Measurements from ENCODE around the gene MED16.
"Not testable (repeated sequence)": the region's sequence is repeated elsewhere in the genome, so short reads cannot be mapped to it uniquely, and the experiment has no call there.

Gene MED16

DNA sequence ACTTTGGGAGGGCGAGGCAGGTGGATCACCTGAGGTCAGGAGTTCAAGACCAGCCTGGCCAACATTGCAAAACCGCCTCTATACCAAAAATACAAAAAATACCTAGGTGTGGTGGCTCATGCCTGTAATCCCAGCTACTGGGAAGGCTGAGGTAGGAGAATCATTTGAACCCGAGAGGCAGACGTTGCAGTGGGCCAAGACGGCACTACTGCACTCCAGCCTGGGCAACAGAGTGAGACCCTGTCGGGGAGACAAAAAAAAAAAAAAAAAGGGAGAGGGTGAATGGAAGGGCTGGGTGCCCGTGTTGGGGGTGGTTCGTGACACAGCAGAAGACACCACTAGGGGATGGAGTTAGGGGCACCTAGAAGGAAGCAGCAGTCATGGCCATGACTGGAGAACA lies 22.7 kb downstream of the MED16 start:
- no peak for DNase-seq

DNA sequence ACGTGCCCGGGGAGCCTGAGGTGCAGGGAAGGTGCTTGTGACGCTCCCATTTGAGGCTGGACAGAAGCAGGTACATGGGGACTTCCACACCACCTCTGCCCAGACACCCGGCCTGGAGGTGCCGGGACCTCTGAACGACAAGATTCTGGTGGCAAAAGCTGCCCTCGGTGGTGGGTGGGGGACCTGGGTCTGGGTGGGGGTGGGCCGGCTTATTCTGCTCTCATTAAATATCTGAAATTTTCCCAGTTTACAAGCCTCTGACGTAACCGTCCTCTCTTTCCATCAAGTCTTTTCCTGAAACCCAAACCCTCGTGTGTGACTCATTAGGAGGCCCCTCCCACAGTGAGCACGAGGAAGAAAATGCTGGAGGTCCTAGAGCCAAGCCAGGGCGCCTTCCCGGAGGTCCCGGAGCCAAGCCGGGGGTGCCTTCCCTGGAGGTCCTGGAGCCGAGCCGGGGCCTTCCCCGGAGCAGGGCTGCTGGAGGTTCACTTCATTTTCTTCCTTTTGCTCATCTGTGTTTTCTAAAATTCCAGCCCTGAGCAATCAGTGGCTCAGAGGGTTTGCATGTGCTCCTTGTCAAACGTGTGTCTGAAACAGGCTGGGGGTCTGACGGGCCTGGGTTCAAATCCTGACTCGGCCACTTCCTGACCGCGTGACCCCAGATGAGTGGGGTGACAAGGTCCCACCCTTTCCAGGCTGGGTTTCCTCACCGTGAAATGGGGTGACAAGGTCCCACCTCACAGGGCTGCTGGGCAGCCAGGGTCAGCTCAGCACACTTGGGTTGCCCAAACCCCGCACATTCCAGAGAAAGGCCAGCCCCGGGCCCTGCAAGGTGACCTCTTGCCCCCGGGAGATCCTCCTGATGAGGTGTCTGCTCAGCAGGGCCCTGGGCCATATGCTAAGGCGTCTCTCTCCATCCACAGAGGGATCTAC lies 23.5 kb downstream of the MED16 start:
- DNase-seq = no peak

DNA sequence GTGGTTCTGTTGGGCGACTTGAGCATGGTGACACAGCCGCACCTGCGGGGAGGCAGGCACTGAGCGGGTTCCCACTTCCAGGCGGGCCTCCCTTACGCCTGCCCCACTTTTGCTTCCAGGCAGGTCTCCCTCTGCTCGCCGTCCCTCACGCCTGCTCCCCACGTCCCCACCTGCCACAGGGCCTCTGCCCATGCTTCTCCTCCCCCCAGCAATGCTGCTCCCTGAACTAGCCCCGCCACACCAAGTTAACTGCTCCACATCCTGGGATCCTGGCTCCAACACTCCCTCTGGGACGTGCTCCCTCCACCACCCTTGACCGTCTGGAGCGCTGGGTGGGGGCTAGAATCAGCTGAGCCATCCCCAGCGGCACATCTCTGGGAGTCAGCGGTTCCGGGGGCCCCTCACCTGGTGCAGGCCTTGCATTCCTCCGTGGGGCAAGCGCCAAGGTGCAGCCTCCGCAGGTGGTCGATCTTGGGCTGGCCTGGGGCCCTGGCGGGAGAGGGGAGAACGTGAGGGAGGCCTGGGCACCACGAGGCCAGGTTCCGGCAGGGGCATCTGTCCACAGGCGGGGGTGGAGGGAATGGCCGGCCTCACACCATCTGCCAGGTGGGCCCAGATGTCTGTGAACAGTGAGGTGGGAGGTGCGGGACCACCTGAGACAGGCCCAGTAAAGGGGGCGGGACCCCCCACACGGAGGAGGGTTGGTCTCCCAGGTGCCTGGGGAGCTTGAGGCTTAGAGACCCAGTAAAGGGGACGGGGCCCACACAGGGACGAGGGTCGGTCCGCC lies 24.3 kb downstream of the MED16 start:
- no peak for DNase-seq

DNA sequence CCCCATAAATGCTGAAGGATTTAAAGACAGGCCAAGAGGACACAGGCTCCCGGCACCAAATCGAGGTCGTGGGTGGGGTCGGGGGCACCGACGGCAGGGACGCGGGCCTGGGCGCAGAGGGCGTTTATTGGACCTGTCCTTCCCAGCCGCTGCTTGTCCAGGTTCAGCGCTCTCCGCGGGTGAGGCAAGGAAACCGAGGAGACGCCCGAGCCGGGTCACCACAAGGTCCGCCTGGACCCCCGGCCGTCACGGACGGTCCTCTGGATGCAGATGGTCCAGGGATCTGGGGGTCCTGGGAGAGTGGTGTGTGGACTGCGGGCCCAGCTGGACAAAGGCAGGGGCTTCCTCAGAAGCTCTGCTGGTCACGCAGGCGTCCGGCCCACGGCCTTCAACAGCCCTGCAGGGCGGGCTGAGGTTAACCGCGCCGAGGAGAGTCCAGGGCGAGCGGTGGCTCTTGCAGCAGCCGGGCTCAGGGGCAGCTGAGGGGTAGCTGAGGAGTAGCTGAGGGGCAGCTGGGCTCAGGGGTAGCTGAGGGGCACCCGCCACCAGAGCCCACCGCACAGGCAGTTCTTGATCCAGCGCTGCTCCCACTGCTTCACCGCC lies 25.0 kb downstream of the MED16 start:
- no peak for DNase-seq

DNA sequence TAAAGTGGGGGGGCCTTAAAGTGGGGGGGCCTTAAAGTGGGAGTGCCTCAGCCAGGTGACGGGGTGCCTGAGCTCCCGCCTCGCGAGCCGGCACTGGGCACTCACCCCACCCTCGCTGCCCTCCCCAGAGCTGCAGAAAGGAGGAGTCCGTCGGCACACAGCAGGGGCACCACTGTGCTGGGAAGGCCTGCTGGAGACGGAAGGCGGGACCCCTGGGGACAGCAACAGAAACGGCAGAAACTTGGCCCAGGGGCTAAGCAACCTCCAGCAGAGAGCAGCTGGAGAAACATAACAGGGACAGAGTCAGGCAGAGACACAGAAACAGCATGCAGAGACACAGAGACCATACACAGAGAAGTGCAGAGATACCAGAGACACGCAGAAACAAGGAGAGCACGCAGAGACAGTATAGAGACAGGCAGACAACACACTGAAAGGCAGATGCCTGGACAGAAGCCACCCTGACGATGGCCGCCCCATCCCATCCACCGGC lies 25.6 kb downstream of the MED16 start:
- no peak for DNase-seq

DNA sequence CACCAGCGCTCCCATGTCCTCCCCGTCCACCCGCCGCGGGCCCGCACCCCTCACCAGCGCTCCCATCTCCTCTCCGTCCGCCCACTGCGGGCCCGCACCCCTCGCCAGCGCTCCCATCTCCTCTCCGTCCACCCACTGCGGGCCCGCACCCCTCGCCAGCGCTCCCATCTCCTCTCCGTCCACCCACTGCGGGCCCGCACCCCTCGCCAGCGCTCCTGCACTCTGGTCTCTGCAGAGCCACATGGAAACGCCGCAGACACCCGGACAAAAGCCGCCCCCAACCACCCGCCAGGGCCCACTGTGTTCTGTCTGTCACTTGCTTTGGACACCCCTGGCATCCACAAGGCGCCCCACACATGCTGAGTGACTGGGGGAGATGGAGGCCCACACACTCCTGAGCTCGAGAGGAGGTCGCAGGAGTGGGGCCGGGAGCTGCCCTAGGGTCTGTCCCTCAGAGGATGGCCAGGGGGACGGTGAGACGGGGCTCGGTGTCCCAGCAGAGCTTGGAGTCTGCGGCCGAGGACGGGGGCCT lies 26.2 kb downstream of the MED16 start:
- DNase-seq = no peak

DNA sequence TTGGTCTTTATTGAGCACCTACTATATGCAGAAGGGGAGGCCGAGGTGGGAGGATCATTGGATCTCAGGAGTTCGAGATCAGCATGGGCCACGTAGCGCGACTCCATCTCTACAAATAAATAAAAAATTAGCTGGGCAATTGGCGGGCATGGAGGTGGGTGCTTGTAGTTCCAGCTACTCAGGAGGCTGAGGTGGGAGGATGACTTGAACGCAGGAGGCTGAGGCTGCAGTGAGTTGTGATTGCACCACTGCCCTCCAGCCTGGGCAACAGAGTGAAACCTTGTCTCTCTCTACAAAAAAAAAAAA lies 29.7 kb downstream of the MED16 start:
- no peak for DNase-seq

DNA sequence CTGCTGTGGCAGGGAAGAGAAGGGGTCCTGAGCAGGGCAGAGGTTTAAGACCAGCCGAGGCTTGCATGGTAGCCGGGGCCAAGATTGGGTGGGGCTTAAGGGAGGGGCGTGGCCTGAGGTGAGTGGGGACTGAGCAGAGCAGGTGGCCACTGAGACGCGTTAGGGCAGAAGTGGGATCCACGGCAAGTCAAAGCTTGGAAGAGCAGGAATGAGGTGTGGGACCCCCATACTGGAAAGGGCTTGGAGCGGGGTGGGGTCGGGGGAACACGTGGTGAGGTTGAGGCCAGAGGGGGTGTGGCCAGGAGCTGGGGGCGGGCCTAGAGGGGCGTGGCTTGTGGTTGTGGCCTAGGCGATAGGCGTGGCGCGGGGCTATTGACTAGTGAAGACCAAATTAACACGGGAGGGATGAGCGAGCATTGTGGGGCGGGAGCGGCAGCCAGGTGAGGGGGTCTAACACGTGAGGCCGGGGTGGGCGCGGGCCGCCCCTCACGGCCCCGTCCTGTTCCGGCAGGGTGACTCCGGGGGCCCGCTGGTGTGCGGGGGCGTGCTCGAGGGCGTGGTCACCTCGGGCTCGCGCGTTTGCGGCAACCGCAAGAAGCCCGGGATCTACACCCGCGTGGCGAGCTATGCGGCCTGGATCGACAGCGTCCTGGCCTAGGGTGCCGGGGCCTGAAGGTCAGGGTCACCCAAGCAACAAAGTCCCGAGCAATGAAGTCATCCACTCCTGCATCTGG lies 30.2 kb downstream of the MED16 start:
- no peak for DNase-seq

DNA sequence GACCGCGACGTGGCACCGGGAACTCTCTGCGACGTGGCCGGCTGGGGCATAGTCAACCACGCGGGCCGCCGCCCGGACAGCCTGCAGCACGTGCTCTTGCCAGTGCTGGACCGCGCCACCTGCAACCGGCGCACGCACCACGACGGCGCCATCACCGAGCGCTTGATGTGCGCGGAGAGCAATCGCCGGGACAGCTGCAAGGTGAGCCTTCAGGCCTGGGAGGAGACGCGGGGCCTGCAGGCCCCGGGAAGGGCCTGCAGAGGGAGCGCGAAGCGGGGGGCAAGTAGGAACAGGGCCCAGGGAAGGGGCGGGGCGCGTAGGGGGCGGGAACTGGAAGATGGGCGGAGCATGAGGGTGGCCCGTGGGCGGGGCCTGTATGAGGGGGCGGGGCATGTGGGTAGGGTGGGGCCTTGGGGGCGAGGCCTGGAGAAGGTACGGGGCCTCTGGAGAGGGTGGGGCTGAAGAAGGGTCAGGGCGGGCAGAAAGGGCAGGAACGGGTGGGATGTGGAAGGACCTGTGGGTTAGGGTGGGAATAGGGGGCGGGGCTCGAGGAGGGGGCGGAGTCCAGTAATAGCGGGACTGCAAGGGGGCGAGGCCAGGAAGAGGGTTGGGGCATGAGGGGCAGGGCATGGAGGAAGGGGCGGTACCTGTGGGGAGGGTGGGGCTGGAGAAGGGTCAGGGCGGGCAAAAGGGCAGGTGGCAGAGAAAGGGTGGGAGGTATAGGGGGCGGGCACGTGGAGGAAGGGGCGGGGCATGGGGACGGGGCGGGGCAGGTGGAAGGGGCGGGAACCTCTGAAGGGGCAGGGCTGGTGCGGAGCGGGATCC lies 31.0 kb downstream of the MED16 start:
- DNase-seq = peak; percentile 46

DNA sequence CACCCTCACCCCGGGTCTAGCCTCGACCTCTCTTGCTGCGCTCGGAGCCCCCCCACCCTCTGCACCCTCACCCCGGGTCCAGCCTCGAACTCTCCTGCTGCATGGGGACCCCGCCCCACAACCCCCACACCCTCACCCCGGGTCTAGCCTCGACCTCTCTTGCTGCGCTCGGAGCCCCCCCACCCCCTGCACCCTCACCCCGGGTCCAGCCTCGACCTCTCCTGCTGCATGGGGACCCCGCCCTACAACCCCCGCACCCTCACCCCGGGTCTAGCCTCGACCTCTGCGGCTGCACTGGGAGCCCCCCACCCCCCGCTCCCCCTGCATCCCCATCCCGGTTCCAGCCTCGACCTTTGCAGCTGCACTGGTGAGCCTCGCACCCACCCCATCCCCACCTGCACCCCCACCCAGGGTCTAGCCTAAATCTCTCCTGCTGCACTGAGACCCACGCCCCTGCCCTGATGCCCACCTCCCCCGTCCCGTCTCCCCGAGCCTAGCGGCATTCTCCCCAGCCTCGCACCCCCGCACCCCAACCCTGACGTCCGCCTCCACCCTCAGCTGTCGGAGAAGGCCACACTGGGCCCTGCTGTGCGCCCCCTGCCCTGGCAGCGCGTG lies 31.7 kb downstream of the MED16 start:
- DNase-seq = no peak

DNA sequence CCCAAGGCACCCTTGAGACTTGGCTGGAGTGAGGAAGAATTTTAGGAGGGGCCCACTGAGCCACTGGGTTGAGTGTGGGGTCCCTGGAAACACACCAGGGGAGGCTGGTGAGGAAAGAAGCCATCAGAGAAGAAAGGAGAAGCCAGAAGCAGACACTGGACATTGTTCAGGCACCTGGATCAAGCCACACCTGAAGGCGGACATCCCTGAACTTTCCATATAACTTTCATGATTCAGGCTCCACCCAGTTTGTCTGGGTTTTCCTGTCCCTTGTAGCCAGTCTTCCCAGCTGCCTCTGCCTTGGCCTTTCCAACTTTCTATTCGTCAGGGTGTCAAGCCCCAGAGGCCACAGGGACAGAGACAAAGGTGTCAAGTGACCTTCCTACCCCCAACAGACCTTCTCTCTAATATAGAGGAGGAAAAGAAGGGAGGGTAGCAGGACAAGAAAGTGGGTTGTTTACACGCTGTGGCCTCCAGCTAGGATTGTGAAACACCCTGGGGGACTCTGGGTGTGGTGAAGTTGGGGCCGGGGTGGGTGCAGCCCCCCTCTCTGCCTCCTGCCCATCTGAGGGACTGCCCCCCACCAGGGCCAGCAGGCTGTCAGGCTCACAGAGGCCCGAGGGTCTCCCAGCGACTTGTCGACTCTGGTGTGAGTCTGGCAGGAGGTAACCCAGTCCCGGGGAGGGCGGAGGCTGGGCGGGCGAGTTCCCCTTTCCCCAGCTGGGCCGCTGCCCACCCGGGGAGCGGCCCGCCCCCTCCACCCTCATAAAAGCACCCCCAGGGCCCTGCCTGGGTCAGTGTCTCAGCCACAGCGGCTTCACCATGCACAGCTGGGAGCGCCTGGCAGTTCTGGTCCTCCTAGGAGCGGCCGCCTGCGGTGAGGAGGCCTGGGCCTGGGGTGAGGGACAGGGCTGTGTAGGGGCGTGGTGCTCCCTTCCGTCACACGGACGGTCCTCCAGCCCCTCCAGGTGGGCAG lies 33.8 kb downstream of the MED16 start, which contains the start of gene CFD:
TSS of gene CFD (plus strand) at position 797 of the 976 bp plus-strand sequence. CDS start at position 823, 26 bp downstream.
- DNase-seq = no peak

DNA sequence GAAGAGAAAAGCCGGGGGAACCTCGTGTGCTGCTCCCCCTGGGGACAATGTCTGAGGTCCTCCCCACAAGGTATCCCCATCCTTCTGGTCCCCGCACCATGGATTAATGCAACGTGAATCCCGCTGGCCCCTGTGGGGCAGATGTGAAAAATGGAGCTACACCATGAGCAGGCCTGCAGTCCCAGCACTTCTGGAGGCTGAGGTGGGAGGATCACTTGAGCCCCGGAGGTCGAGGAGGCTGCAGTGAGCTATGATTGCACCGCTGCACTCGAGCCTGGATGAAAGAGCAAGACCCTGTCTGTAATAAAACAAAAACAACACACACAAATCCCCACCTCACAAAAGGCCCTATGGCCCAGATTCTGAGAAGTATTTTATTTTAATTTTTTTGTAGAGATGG lies 34.7 kb downstream of the MED16 start:
- no peak for DNase-seq

DNA sequence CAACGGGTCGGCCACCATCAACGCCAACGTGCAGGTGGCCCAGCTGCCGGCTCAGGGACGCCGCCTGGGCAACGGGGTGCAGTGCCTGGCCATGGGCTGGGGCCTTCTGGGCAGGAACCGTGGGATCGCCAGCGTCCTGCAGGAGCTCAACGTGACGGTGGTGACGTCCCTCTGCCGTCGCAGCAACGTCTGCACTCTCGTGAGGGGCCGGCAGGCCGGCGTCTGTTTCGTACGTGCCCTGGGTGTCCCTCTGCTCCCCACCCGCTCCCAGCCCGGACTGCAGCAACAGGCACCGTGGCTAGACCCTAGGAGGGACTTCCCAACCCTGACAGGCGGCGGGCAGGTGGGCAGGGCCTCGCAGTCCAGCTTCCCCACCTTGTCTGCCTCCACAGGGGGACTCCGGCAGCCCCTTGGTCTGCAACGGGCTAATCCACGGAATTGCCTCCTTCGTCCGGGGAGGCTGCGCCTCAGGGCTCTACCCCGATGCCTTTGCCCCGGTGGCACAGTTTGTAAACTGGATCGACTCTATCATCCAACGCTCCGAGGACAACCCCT lies 37.3 kb downstream of the MED16 start:
- no peak for DNase-seq

DNA sequence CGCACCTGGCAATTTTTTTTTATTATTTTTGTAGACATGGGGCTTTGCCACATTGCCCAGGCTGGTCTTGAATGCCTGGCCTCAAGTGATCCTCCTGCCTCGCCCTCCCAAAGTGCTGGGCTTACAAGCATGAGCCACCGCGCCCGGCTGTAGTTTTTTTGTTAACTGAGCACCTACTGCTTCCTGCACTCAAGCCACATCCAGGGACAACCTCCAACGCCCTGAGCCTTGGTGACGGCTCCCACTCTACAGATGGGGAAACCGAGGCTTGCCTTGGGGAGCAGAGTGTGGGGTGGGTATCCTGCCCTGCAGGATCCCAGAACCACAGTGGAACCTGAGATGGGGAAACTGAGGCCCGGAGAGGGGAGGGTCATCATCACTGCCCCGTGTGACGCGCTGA lies 37.8 kb downstream of the MED16 start:
- no peak for DNase-seq

DNA sequence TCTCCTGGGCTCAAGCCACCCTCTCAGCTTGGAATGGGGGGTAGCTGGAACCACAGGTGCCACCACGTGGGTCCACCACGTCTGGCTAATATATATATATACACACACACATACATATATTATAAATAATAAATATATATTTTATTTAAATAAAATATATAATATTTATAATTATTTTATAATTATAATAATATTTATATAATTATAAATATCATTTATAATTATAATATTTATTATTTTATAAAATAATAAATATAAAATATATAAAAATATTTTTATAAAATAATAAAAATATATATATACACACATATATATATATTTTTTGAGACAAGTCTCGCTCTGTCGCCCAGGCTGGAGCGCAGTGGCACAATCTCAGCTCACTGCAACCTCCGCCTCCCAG lies 38.4 kb downstream of the MED16 start:
- DNase-seq = no peak

DNA sequence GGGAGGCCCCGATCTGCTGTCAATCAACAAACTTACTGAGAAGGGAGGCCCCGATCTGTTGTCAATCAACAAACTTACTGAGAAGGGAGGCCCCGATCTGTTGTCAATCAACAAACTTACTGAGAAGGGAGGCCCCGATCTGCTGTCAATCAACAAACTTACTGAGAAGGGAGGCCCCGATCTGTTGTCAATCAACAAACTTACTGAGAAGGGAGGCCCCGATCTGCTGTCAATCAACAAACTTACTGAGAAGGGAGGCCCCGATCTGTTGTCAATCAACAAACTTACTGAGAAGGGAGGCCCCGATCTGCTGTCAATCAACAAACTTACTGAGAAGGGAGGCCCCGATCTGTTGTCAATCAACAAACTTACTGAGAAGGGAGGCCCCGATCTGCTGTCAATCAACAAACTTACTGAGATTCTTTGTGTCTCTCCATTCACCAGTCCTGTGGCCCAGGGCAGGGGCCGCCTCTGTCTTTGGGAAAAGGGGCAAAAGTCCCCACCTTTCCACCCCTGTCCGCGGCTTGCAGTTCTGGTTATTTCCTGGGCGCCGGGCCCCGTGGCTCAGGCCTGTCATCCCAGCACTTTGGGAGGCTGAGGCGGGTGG lies 39.3 kb downstream of the MED16 start:
- DNase-seq = not testable (repeated sequence)

DNA sequence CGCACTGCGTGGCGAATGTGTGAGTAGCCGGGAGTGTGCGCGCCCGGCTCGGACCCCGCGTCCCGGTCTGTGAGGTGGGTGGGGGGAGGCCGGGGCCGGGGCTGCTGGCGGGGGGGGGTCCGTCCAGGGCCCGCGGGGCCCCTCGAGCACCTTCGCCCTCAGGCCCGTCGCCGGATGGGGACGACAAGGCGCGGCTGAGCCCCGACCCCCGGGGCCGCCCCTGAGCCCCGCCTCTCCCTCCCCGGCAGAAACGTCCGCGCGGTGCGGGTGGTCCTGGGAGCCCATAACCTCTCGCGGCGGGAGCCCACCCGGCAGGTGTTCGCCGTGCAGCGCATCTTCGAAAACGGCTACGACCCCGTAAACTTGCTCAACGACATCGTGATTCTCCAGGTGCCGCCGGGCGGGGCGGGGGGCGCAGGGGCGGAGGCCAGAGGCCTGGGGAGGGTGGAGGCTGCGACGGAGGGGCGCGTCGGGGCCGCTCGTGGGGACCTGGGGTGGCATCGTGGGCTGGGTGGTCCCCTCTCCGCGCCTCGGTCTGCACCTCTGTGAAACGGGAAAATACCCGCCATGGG lies 39.9 kb downstream of the MED16 start:
- DNase-seq = no peak

DNA sequence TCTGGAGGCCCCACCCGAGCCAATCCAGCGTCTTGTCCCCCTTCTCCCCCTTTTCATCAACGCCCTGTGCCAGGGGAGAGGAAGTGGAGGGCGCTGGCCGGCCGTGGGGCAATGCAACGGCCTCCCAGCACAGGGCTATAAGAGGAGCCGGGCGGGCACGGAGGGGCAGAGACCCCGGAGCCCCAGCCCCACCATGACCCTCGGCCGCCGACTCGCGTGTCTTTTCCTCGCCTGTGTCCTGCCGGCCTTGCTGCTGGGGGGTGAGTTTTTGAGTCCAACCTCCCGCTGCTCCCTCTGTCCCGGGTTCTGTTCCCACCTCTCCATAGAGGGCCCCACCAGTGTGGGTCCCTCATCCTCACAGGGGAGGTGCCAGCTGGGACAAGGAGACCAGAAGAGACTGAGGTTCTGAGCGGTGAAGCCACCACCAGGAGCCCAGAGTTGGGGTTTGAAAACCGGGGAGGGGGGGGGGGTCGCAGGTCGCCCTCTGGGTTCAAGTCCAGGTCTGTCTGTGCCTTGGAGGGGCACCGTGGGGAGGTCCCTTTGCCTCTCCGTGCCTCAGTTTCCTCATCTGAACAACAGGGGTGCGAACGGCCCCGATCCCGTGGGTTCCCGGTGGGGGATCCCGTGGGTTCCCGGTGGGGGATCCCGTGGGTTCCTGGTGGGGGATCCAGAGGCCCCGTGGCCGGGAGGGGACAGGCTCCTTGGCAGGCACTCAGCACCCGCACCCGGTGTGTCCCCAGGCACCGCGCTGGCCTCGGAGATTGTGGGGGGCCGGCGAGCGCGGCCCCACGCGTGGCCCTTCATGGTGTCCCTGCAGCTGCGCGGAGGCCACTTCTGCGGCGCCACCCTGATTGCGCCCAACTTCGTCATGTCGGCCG lies 40.6 kb downstream of the MED16 start, which contains the start of gene ELANE:
TSS of gene ELANE (plus strand) at position 168 of the 878 bp plus-strand sequence. CDS start at position 194, 26 bp downstream.
- DNase-seq = no peak
